ENCODE results near the gene MTMR11. TPM values are rescaled to one million over a fixed set of nuclear protein-coding genes. Genes with fewer than 3 reads are reported as not detected.

The MTMR11 gene
- total and polyA plus RNA-seq, 2 of the 13 experiments (the other 11 are each of a cell fraction or from before 2014, with no cell fraction given) = 0.49 to 2.8 TPM

GRCh38 chr1:149885339-149886120, 51.1 kb downstream of the MTMR11 start (continued):
- TF ChIP-seq CREM (IDR thresholded peaks at IDR 0.05) (no peak), CREM (CRISPR knock-in tag; IDR thresholded peaks at IDR 0.05) (no peak), RFXAP (CRISPR knock-in tag; IDR thresholded peaks at IDR 0.05; ENCODE audit: borderline replicate concordance) (no peak), ZNF543 (CRISPR knock-in tag; IDR thresholded peaks at IDR 0.05) (no peak), GATAD1 (CRISPR knock-in tag; IDR thresholded peaks at IDR 0.05) (no peak), ATF4 (CRISPR knock-in tag; IDR thresholded peaks at IDR 0.05) (peak; percentile 45 to 66; a peak in 2 of 4 replicates), ZNF253 (CRISPR knock-in tag; IDR thresholded peaks at IDR 0.05; ENCODE audit: borderline replicate concordance) (no peak), ZSCAN22 (CRISPR knock-in tag; IDR thresholded peaks at IDR 0.05) (no peak), BCLAF1 (IDR thresholded peaks at IDR 0.05) (no peak), SAFB2 (CRISPR knock-in tag; IDR thresholded peaks at IDR 0.05; ENCODE audit: borderline replicate concordance, low read depth) (no peak), SRSF1 (optimal IDR thresholded peaks at IDR 0.05; ENCODE audit: low read depth, low read length) (no peak), STAG1 (CRISPR knock-in tag; IDR thresholded peaks at IDR 0.05) (no peak), BCL6 (CRISPR knock-in tag; IDR thresholded peaks at IDR 0.05) (no peak), RBM22 (optimal IDR thresholded peaks at IDR 0.05; ENCODE audit: low read length) (peak; percentile 92), ZSCAN29 (CRISPR knock-in tag; conservative IDR thresholded peaks at IDR 0.05) (no peak), ESRRA (CRISPR knock-in tag; IDR thresholded peaks at IDR 0.05; ENCODE audit: low read depth) (0 out of 2 replicates have a peak, but pooled peaks have one; percentile 41), AKNA (CRISPR knock-in tag; IDR thresholded peaks at IDR 0.05; ENCODE audit: borderline replicate concordance) (no peak), KAT8 (CRISPR knock-in tag; IDR thresholded peaks at IDR 0.05) (no peak), PRPF4 (IDR thresholded peaks at IDR 0.05; ENCODE audit: low read depth, low read length, poor library complexity, severe bottlenecking) (no peak), ZNF292 (CRISPR knock-in tag; IDR thresholded peaks at IDR 0.05; ENCODE audit: borderline replicate concordance, low read depth) (no peak), ZNF678 (CRISPR knock-in tag; IDR thresholded peaks at IDR 0.05) (no peak), CBFB (CRISPR knock-in tag; IDR thresholded peaks at IDR 0.05) (no peak), ZNF296 (CRISPR knock-in tag; conservative IDR thresholded peaks at IDR 0.05) (no peak)
